ENCODE measurements around the gene ATG7.
"Not testable (repeated sequence)": the region's sequence is repeated elsewhere in the genome, so short reads cannot be mapped to it uniquely, and the experiment has no call there.

Gene ATG7

GRCh38 chr3:11514191-11514821 is 242.1 kb downstream of the ATG7 start:
- DNase-seq: peak; percentile 22

- DNase-seq: no peak
Observed at GRCh38 chr3:11517601-11518000, 245.4 kb downstream of the ATG7 start.

GRCh38 chr3:11521167-11521566 is 249.0 kb downstream of the ATG7 start:
- DNase-seq: no peak

- no peak for DNase-seq
Observed at GRCh38 chr3:11522398-11522715, 250.2 kb downstream of the ATG7 start.

GRCh38 chr3:11522953-11523571 is 250.9 kb downstream of the ATG7 start:
- no peak for DNase-seq

- DNase-seq: no peak
Observed at GRCh38 chr3:11523572-11524101, 251.4 kb downstream of the ATG7 start.

GRCh38 chr3:11526121-11526520 is 253.9 kb downstream of the ATG7 start:
- DNase-seq: not testable (repeated sequence)

- DNase-seq: no peak
Observed at GRCh38 chr3:11529281-11529680, 257.1 kb downstream of the ATG7 start.

GRCh38 chr3:11530153-11530721 is 258.0 kb downstream of the ATG7 start:
- no peak for DNase-seq

GRCh38 chr3:11532931-11533391 is 260.8 kb downstream of the ATG7 start:
- no peak for DNase-seq

- DNase-seq: no peak
Observed at GRCh38 chr3:11534011-11534792, 262.0 kb downstream of the ATG7 start.

GRCh38 chr3:11534793-11535101 is 262.6 kb downstream of the ATG7 start:
- DNase-seq: no peak

- no peak for DNase-seq
Observed at GRCh38 chr3:11535243-11535960, 263.2 kb downstream of the ATG7 start.

GRCh38 chr3:11536132-11536935 is 264.1 kb downstream of the ATG7 start:
- DNase-seq: no peak

GRCh38 chr3:11536936-11537612 is 264.9 kb downstream of the ATG7 start:
- DNase-seq: no peak

- no peak for DNase-seq
Observed at GRCh38 chr3:11538581-11538980, 266.4 kb downstream of the ATG7 start.

- DNase-seq: no peak
Observed at GRCh38 chr3:11539218-11539617, 267.0 kb downstream of the ATG7 start.

- DNase-seq: peak; percentile 0
Observed at GRCh38 chr3:11539677-11540076, 267.5 kb downstream of the ATG7 start.

- no peak for DNase-seq
Observed at GRCh38 chr3:11541321-11542303, 269.4 kb downstream of the ATG7 start.

- no peak for DNase-seq
Observed at GRCh38 chr3:11542551-11542950, 270.4 kb downstream of the ATG7 start.
